HUES6 (cell line): ENCODE data around the gene DBN1.

Experiments
- H3K27ac ChIP-seq: 2 replicates; pipeline ENCODE4 v1.7.0; 2013; ENCODE audit warnings: low read depth, mild to moderate bottlenecking, low read length, inconsistent platforms
- H3K27me3 ChIP-seq: 2 replicates; pipeline ENCODE4 v1.6.1; 2013; ENCODE audit warnings: low read length; ENCODE audit not compliant: control insufficient read depth, insufficient read depth
- H3K36me3 ChIP-seq: 2 replicates; pipeline ENCODE4 v1.6.1; 2013; ENCODE audit warnings: low read length; ENCODE audit not compliant: control insufficient read depth, insufficient read depth
- H3K4me1 ChIP-seq: 2 replicates; pipeline ENCODE4 v1.6.1; 2013; ENCODE audit warnings: low read length; ENCODE audit not compliant: control insufficient read depth, insufficient read depth
- H3K4me3 ChIP-seq: 2 replicates; pipeline ENCODE4 v1.5.1; 2013; ENCODE audit warnings: low read depth, low read length
- H3K9ac ChIP-seq: one replicate; pipeline ENCODE4 v1.6.1; 2013; ENCODE audit warnings: mild to moderate bottlenecking, low read length
- H3K9me3 ChIP-seq: 2 replicates; pipeline ENCODE4 v1.6.1; 2013; ENCODE audit warnings: low read depth, low read length; ENCODE audit not compliant: control insufficient read depth, insufficient read depth

DBN1 gene

GRCh38 chr5:177459357-177459756, 14.1 kb downstream of the DBN1 start:
- Histone ChIP-seq H3K4me3 (no peak overlapping the region), H3K36me3 (peaks cover 66% of the 10 kb centered on the region), H3K27me3 (no peaks in the 10 kb centered on the region), H3K9ac (no peak overlapping the region), H3K27ac (no peak overlapping the region), H3K9me3 (no peaks in the 10 kb centered on the region), H3K4me1 (peaks cover 10% of the 10 kb centered on the region)

GRCh38 chr5:177458912-177459350, 14.5 kb downstream of the DBN1 start:
- no peaks in the 10 kb centered on the region for H3K9me3 ChIP-seq
- H3K4me3 ChIP-seq, result no peak overlapping the region
- H3K27ac ChIP-seq, result no peak overlapping the region
- peaks cover 66% of the 10 kb centered on the region for H3K36me3 ChIP-seq
- H3K27me3 ChIP-seq, result peaks cover 2% of the 10 kb centered on the region
- H3K9ac ChIP-seq, result no peak overlapping the region
- peaks cover 13% of the 10 kb centered on the region for H3K4me1 ChIP-seq

GRCh38 chr5:177457852-177458681, 15.4 kb downstream of the DBN1 start:
- peaks cover 22% of the 10 kb centered on the region for H3K4me1 ChIP-seq
- H3K27ac ChIP-seq, result no peak overlapping the region
- H3K4me3 ChIP-seq, result no peak overlapping the region
- peaks cover 11% of the 10 kb centered on the region for H3K27me3 ChIP-seq
- H3K9me3 ChIP-seq, result no peaks in the 10 kb centered on the region
- H3K36me3 ChIP-seq, result peaks cover 59% of the 10 kb centered on the region
- no peak overlapping the region for H3K9ac ChIP-seq

GRCh38 chr5:177456976-177457851, 16.2 kb downstream of the DBN1 start:
- H3K4me1 ChIP-seq, result peaks cover 30% of the 10 kb centered on the region
- no peak overlapping the region; the same call in 1 of the 2 replicates for H3K27ac ChIP-seq
- H3K27me3 ChIP-seq, result peaks cover 14% of the 10 kb centered on the region
- no peaks in the 10 kb centered on the region for H3K9me3 ChIP-seq
- peaks cover 52% of the 10 kb centered on the region for H3K36me3 ChIP-seq
- no peak overlapping the region for H3K4me3 ChIP-seq
- H3K9ac ChIP-seq, result no peak overlapping the region

GRCh38 chr5:177456591-177456964, 16.9 kb downstream of the DBN1 start:
- Histone ChIP-seq H3K4me3 (no peak overlapping the region), H3K9me3 (no peaks in the 10 kb centered on the region), H3K36me3 (peaks cover 45% of the 10 kb centered on the region), H3K27me3 (peaks cover 14% of the 10 kb centered on the region), H3K27ac (no peak overlapping the region; the same call in 1 of the 2 replicates), H3K4me1 (peaks cover 31% of the 10 kb centered on the region), H3K9ac (no peak overlapping the region)

- Histone ChIP-seq H3K9me3 (no peaks in the 10 kb centered on the region), H3K9ac (peak overlapping the region; percentile 83), H3K4me3 (peak overlapping the region; percentile 93), H3K4me1 (peaks cover 31% of the 10 kb centered on the region), H3K36me3 (peaks cover 41% of the 10 kb centered on the region), H3K27ac (peak overlapping the region; percentile 87), H3K27me3 (peaks cover 14% of the 10 kb centered on the region)
These were observed 17.5 kb downstream of the DBN1 start for GRCh38 chr5:177455661-177456590.

GRCh38 chr5:177455036-177455660, 18.3 kb downstream of the DBN1 start:
- H3K9me3 ChIP-seq, result no peaks in the 10 kb centered on the region
- peak overlapping the region; percentile 93 for H3K4me3 ChIP-seq
- H3K27me3 ChIP-seq, result peaks cover 14% of the 10 kb centered on the region
- peak overlapping the region; percentile 87 for H3K27ac ChIP-seq
- H3K36me3 ChIP-seq, result peaks cover 34% of the 10 kb centered on the region
- H3K9ac ChIP-seq, result peak overlapping the region; percentile 83
- peaks cover 31% of the 10 kb centered on the region for H3K4me1 ChIP-seq

GRCh38 chr5:177454397-177455035, 18.9 kb downstream of the DBN1 start:
- Histone ChIP-seq H3K9ac (peak overlapping the region; percentile 83), H3K27ac (peak overlapping the region; percentile 87), H3K9me3 (no peaks in the 10 kb centered on the region), H3K27me3 (peaks cover 14% of the 10 kb centered on the region), H3K36me3 (peaks cover 28% of the 10 kb centered on the region), H3K4me1 (peaks cover 36% of the 10 kb centered on the region), H3K4me3 (peak overlapping the region; percentile 93)

- no peaks in the 10 kb centered on the region for H3K9me3 ChIP-seq
- H3K36me3 ChIP-seq, result peaks cover 22% of the 10 kb centered on the region
- peaks cover 14% of the 10 kb centered on the region for H3K27me3 ChIP-seq
- H3K4me1 ChIP-seq, result peaks cover 40% of the 10 kb centered on the region
- H3K4me3 ChIP-seq, result peak overlapping the region; percentile 93
- peak overlapping the region; percentile 70 for H3K9ac ChIP-seq
- H3K27ac ChIP-seq, result no peak overlapping the region
These were observed 19.5 kb downstream of the DBN1 start for GRCh38 chr5:177453852-177454396.
